T-cell (primary cell): ENCODE measurements around the gene NCAPD2. TPM values are rescaled to one million over a fixed set of nuclear protein-coding genes. Genes with fewer than 3 reads are reported as not detected.

Experiments
- ATAC-seq, 4 experiments: fragments of 200-7000 bp in 3 of 4; fragments of 150-1000 bp in 1 of 4; cut with Tn5 transposase; replicated peaks in 1 of 4; 1 replicate in 3 of 4; 2 replicates in 1 of 4; pipeline ENCODE4 v1.10.0; 2021; ENCODE audit warnings: moderate library complexity in 3 of 4, mild to moderate bottlenecking in 2 of 4, moderate number of reproducible peaks in 1 of 4
- CTCF ChIA-PET, 2 donors: fragments of 300-600 bp; sonication (Branson Sonifier 250); formaldehyde crosslinking; loops; one replicate each; lab custom pipeline; 2022; ENCODE audit warnings: antibody characterized with exemption in 2 of 2; lab: Charles Lee
- POLR2A ChIA-PET, 2 donors: fragments of 300-600 bp; sonication (Branson Sonifier 250); formaldehyde crosslinking; loops; one replicate each; lab custom pipeline; 2022; ENCODE audit warnings: antibody characterized with exemption in 2 of 2; lab: Charles Lee
- DNase-seq, 35 experiments: peaks; one replicate each; pipeline versions ENCODE4 v3.0.0 to v3.0.0-alpha.2; 2013 to 2023
- H3K27ac ChIP-seq: one replicate; pipeline ENCODE4 v1.5.1; 2013; ENCODE audit warnings: low read length
- H3K27me3 ChIP-seq, 2 experiments: replicated peaks in 1 of 2; 1 replicate in 1 of 2; 2 replicates in 1 of 2; pipeline versions ENCODE4 v1.6.1 to v1.7.0; 2013; ENCODE audit warnings: low read length in 1 of 2, mixed read lengths in 1 of 2; ENCODE audit not compliant: control insufficient read depth in 2 of 2, insufficient read depth in 2 of 2; ENCODE audit errors: extremely low read depth in 1 of 2
- H3K36me3 ChIP-seq, 2 donors: 1 replicate in 1 of 2; 2 replicates in 1 of 2; pipeline versions ENCODE4 v1.6.1 to v1.7.0; 2013; ENCODE audit warnings: low read length in 1 of 2; ENCODE audit not compliant: control insufficient read depth in 2 of 2, insufficient read depth in 1 of 2; ENCODE audit errors: extremely low read depth in 1 of 2
- H3K4me1 ChIP-seq, 2 experiments: 1 replicate in 1 of 2; 2 replicates in 1 of 2; pipeline versions ENCODE4 v1.6.1 to v1.7.0; 2013; ENCODE audit warnings: low read length in 2 of 2, mixed read lengths in 1 of 2; ENCODE audit not compliant: insufficient read depth in 2 of 2, control insufficient read depth in 1 of 2; ENCODE audit errors: extremely low read depth in 1 of 2
- H3K4me3 ChIP-seq, 2 donors: 1 replicate in 1 of 2; 2 replicates in 1 of 2; pipeline versions ENCODE4 v1.5.1 to v1.7.0; 2013; ENCODE audit warnings: mild to moderate bottlenecking in 2 of 2, low read length in 1 of 2, moderate library complexity in 1 of 2; ENCODE audit not compliant: control insufficient read depth in 1 of 2; ENCODE audit errors: extremely low read depth in 1 of 2
- H3K9me3 ChIP-seq: 2 replicates; pipeline ENCODE4 v1.7.0; 2013
- H3K27ac Mint-ChIP-seq, 2 donors: one replicate each; pipeline ENCODE4 v1.8.0; 2020 to 2021; ENCODE audit warnings: mild to moderate bottlenecking in 2 of 2, mixed read lengths in 2 of 2
- H3K27me3 Mint-ChIP-seq, 2 donors: one replicate each; pipeline ENCODE4 v1.8.0; 2021 to 2022; ENCODE audit warnings: mixed read lengths in 2 of 2
- H3K36me3 Mint-ChIP-seq: one replicate; pipeline ENCODE4 v1.8.0; 2021; ENCODE audit warnings: mixed read lengths
- H3K4me1 Mint-ChIP-seq, 3 donors: one replicate each; pipeline ENCODE4 v1.8.0; 2020 to 2022; ENCODE audit warnings: mixed read lengths in 3 of 3, mild to moderate bottlenecking in 1 of 3
- H3K4me3 Mint-ChIP-seq, 3 donors: one replicate each; pipeline ENCODE4 v1.8.0; 2020 to 2022; ENCODE audit warnings: mild to moderate bottlenecking in 3 of 3, mixed read lengths in 3 of 3, moderate library complexity in 3 of 3
- H3K9me3 Mint-ChIP-seq, 3 donors: one replicate each; pipeline ENCODE4 v1.8.0; 2020 to 2022; ENCODE audit warnings: mixed read lengths in 3 of 3
- WGBS: methylation state at CpG from one replicate; pipeline ENCODE4 v1.1.5; 2013; ENCODE audit warnings: missing lambda C conversion rate; ENCODE audit not compliant: insufficient coverage; 5-methylcytosine and 5-hydroxymethylcytosine counted together
- total RNA-seq, 35 experiments: library from RNA in 6 of 35; stranded (reverse) in 6 of 35; fragments of 120-200 nt in 1 of 35; gene quantifications; one replicate each; pipeline versions ENCODE4 v1.2.1 to v1.2.4 and lab custom pipeline; 2013 to 2026

The NCAPD2 gene
- total RNA-seq, 5 donors from 2014 or later (not counting 1 experiment from before 2014, with no cell fraction given): 32.8 to 43.8 (median 40.7) TPM

- Histone ChIP-seq H3K27me3 (no peaks in the 10 kb centered on the region), H3K9me3 (no peaks in the 10 kb centered on the region), H3K4me3 (no peak overlapping the region), H3K36me3 (peaks cover 8 to 42% of the 10 kb centered on the region in 2 donors), H3K4me1 (peaks cover 31 to 64% of the 10 kb centered on the region in 2 experiments), H3K27ac (no peak overlapping the region)
- ATAC-seq (no peak), DNase-seq (no peak)
- ChIA-PET POLR2A (interaction anchor here in 1 of 2 donors (0.6 kb wide), 1 partner anchor 19 kb away, joined by 3 read pairs; no protein-coding TSS in a partner anchor), CTCF (interaction anchor here (0.6 to 3.1 kb wide), 10 partner anchors 10 to 204 kb away, joined by 3 to 31 read pairs (median 6); no protein-coding TSS in a partner anchor)
- Mint-ChIP-seq H3K9me3 (no peaks in the 10 kb centered on the region), H3K27ac (peak overlapping the region; percentile 69 to 81), H3K36me3 (peaks cover 25% of the 10 kb centered on the region), H3K4me3 (peak overlapping the region in 1 of 3 donors; percentile 70), H3K27me3 (no peaks in the 10 kb centered on the region), H3K4me1 (peaks cover 47 to 68% (median 51%) of the 10 kb centered on the region in 3 donors)
- 75% methylated on average over 2 of the region's 5 CpGs for WGBS
These were observed 45.4 kb downstream of the NCAPD2 start for GRCh38 chr12:6539314-6539682.

DNA sequence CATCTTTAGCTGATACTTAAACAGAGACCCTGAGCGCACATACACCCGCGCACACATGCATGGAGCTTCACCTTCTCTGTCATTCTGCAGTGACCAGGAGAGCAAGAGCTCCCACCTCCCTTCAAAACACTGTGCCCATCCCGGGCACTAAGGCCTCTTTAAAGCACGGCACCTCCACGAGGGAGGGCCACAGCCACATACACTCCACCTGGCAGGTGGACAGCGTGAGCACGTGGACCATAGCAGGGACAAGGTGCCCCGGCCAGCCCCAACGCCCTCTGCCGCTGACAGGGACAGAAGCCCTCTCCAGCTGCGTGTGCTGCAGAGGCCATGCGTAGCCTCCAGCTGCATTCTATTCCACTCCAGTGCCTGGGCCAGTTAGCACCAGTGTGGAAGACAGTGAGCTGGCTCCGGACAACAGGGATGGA, 45.8 kb downstream of the NCAPD2 start:
- 86% methylated on average over 12 of the region's 14 CpGs for WGBS
- POLR2A ChIA-PET: interaction anchor here in 1 of 2 donors (0.5 to 0.6 kb wide), 2 partner anchors 19 to 78 kb away, joined by 3 to 7 read pairs; no protein-coding TSS in a partner anchor

GRCh38 chr12:6540181-6540877, 46.4 kb downstream of the NCAPD2 start:
- peaks cover 31 to 60% of the 10 kb centered on the region in 2 experiments for H3K4me1 ChIP-seq
- peak; percentile 48 to 61 (median 53) for ATAC-seq

More for the DNA sequence above, 45.8 kb downstream of the NCAPD2 start:
- Histone ChIP-seq H3K4me1 (peaks cover 31 to 64% of the 10 kb centered on the region in 2 experiments), H3K27me3 (no peaks in the 10 kb centered on the region), H3K36me3 (peaks cover 8 to 46% of the 10 kb centered on the region in 2 donors), H3K4me3 (no peak overlapping the region), H3K27ac (no peak overlapping the region), H3K9me3 (no peaks in the 10 kb centered on the region)
- CTCF ChIA-PET: interaction anchor here (0.6 to 3.1 kb wide), 8 partner anchors 11 to 204 kb away, joined by 3 to 13 read pairs (median 5); no protein-coding TSS in a partner anchor
- no peak for DNase-seq
- no peaks in the 10 kb centered on the region for H3K9me3 Mint-ChIP-seq
- H3K36me3 Mint-ChIP-seq: peaks cover 29% of the 10 kb centered on the region
- H3K27me3 Mint-ChIP-seq: no peaks in the 10 kb centered on the region
- H3K4me1 Mint-ChIP-seq: peaks cover 47 to 68% (median 50%) of the 10 kb centered on the region in 3 donors
- ATAC-seq: no peak
- H3K4me3 Mint-ChIP-seq: peak overlapping the region in 1 of 3 donors; percentile 70
- peak overlapping the region; percentile 81 to 88 for H3K27ac Mint-ChIP-seq

GRCh38 chr12:6541371-6542165, 47.7 kb downstream of the NCAPD2 start:
- H3K27me3 Mint-ChIP-seq: no peaks in the 10 kb centered on the region
- H3K4me1 ChIP-seq: peaks cover 24 to 48% of the 10 kb centered on the region in 2 experiments
- peaks cover 34% of the 10 kb centered on the region for H3K36me3 Mint-ChIP-seq
- DNase-seq (no peak), ATAC-seq (no peak)
- H3K36me3 ChIP-seq: peaks cover 5 to 46% of the 10 kb centered on the region in 2 donors
- no peak overlapping the region for H3K27ac ChIP-seq
- 93% methylated on average over 23 of the region's 26 CpGs for WGBS
- H3K4me1 Mint-ChIP-seq: peaks cover 35 to 54% (median 38%) of the 10 kb centered on the region in 3 donors
- CTCF ChIA-PET: interaction anchor here (0.6 to 1.1 kb wide), 5 partner anchors 45 to 331 kb away, joined by 3 to 4 read pairs (median 3); partner anchors contain the start of genes SPSB2 (in 1 of the 2) and VAMP1 (in 1 of the 2)
- H3K9me3 ChIP-seq: no peaks in the 10 kb centered on the region
- no peak overlapping the region for H3K4me3 ChIP-seq
- H3K9me3 Mint-ChIP-seq: no peaks in the 10 kb centered on the region
- peak overlapping the region; percentile 81 to 88 for H3K27ac Mint-ChIP-seq
- H3K4me3 Mint-ChIP-seq: peak overlapping the region in 1 of 3 donors; percentile 47
- H3K27me3 ChIP-seq: no peaks in the 10 kb centered on the region
- POLR2A ChIA-PET: interaction anchor here in 1 of 2 donors (0.7 kb wide), 1 partner anchor 9 kb away, joined by 3 read pairs; no protein-coding TSS in a partner anchor

More at GRCh38 chr12:6540181-6540877, 46.4 kb downstream of the NCAPD2 start:
- Histone ChIP-seq H3K4me3 (peak overlapping the region; percentile 3 to 18), H3K27ac (peak overlapping the region; percentile 29), H3K9me3 (no peaks in the 10 kb centered on the region), H3K27me3 (no peaks in the 10 kb centered on the region), H3K36me3 (peaks cover 8 to 46% of the 10 kb centered on the region in 2 donors)
- 36% methylated on average over 26 of the region's 35 CpGs for WGBS
- H3K4me3 Mint-ChIP-seq: peak overlapping the region; percentile 63 to 72 (median 70)
- H3K27me3 Mint-ChIP-seq: no peaks in the 10 kb centered on the region
- peaks cover 46 to 65% (median 47%) of the 10 kb centered on the region in 3 donors for H3K4me1 Mint-ChIP-seq
- ChIA-PET POLR2A (interaction anchor here (0.5 to 0.7 kb wide), 2 partner anchors 10 to 79 kb away, joined by 3 to 7 read pairs; no protein-coding TSS in a partner anchor), CTCF (interaction anchor here (0.6 to 3.1 kb wide), 8 partner anchors 11 to 205 kb away, joined by 3 to 13 read pairs (median 5); partner anchors contain the start of gene VAMP1 (in 1 of the 2))
- peaks cover 29% of the 10 kb centered on the region for H3K36me3 Mint-ChIP-seq
- H3K9me3 Mint-ChIP-seq: no peaks in the 10 kb centered on the region
- DNase-seq: peak in 9 of 35 experiments; percentile 14 to 59 (median 42)
- peak overlapping the region; percentile 81 to 88 for H3K27ac Mint-ChIP-seq

- H3K4me1 Mint-ChIP-seq: peaks cover 30 to 47% (median 34%) of the 10 kb centered on the region in 3 donors
- Histone ChIP-seq H3K4me1 (peaks cover 24 to 39% of the 10 kb centered on the region in 2 experiments), H3K9me3 (no peaks in the 10 kb centered on the region), H3K4me3 (no peak overlapping the region), H3K27ac (no peak overlapping the region), H3K36me3 (peaks cover 4 to 45% of the 10 kb centered on the region in 2 donors), H3K27me3 (no peaks in the 10 kb centered on the region)
- ATAC-seq (peak in 1 of 4 experiments; percentile 46), DNase-seq (peak in 6 of 35 experiments; percentile 20 to 50 (median 26))
- POLR2A ChIA-PET: interaction anchor here in 1 of 2 donors (0.6 kb wide), 1 partner anchor 130 kb away, joined by 9 read pairs; no protein-coding TSS in a partner anchor
- peak overlapping the region; percentile 71 to 88 for H3K27ac Mint-ChIP-seq
- WGBS: 83% methylated on average over 11 of the region's 13 CpGs
- H3K4me3 Mint-ChIP-seq: peak overlapping the region in 1 of 3 donors; percentile 47
- no peaks in the 10 kb centered on the region for H3K27me3 Mint-ChIP-seq
- CTCF ChIA-PET: no interaction called here
- H3K36me3 Mint-ChIP-seq: peaks cover 35% of the 10 kb centered on the region
- H3K9me3 Mint-ChIP-seq: no peaks in the 10 kb centered on the region
These were observed 48.5 kb downstream of the NCAPD2 start for GRCh38 chr12:6542209-6543009.
